MM.1S (cell line): ENCODE results near the gene TNRC18.
"Not testable (repeated sequence)": the region's sequence is repeated elsewhere in the genome, so short reads cannot be mapped to it uniquely, and the experiment has no call there.

Experiments used
- DNase-seq: peaks from one replicate; pipeline ENCODE4 v3.0.0-alpha.2; 2015
- H2AFZ ChIP-seq: fragments of 300-600 bp; sonication (generic); 2 replicates; pipeline ENCODE4 v1.6.0; 2016; ENCODE audit warnings: antibody characterized with exemption, low read length
- H3F3A ChIP-seq: fragments of 300-600 bp; sonication (generic); 2 replicates; pipeline ENCODE4 v1.6.1; 2016; ENCODE audit warnings: mild to moderate bottlenecking, antibody characterized with exemption, low read length, moderate library complexity, mixed read lengths; ENCODE audit not compliant: insufficient read depth
- H3K27ac ChIP-seq: fragments of 300-600 bp; sonication (generic); 2 replicates; pipeline ENCODE4 v1.5.1; 2016; ENCODE audit warnings: mild to moderate bottlenecking, low read length
- H3K27me3 ChIP-seq: fragments of 300-600 bp; sonication (generic); replicated peaks from 2 replicates; pipeline ENCODE4 v1.6.0; 2016; ENCODE audit warnings: low read length; ENCODE audit not compliant: insufficient read depth
- H3K36me3 ChIP-seq: fragments of 300-600 bp; sonication (generic); replicated peaks from 2 replicates; pipeline ENCODE4 v1.6.1; 2016; ENCODE audit warnings: mild to moderate bottlenecking, low read length, mixed read lengths; ENCODE audit not compliant: insufficient read depth
- H3K4me1 ChIP-seq: fragments of 300-600 bp; sonication (generic); 2 replicates; pipeline ENCODE4 v1.6.1; 2016; ENCODE audit warnings: low read length, mixed read lengths
- H3K4me2 ChIP-seq: fragments of 300-600 bp; sonication (generic); 2 replicates; pipeline ENCODE4 v1.6.0; 2016; ENCODE audit warnings: low read depth, low read length
- H3K4me3 ChIP-seq: fragments of 300-600 bp; sonication (generic); 2 replicates; pipeline ENCODE4 v1.5.1; 2016; ENCODE audit warnings: low read length, mixed read lengths
- H3K79me2 ChIP-seq: fragments of 300-600 bp; sonication (generic); 2 replicates; pipeline ENCODE4 v1.6.1; 2016; ENCODE audit warnings: mixed run types, low read length, mixed read lengths
- H3K9ac ChIP-seq: fragments of 300-600 bp; sonication (generic); 2 replicates; pipeline ENCODE4 v1.6.1; 2016; ENCODE audit warnings: low read length, mixed read lengths
- H3K9me2 ChIP-seq: fragments of 300-600 bp; sonication (generic); replicated peaks from 2 replicates; pipeline ENCODE4 v1.6.1; 2016; ENCODE audit warnings: mild to moderate bottlenecking, low read length, mixed read lengths; ENCODE audit not compliant: insufficient read depth
- H3K9me3 ChIP-seq: fragments of 300-600 bp; sonication (generic); replicated peaks from 2 replicates; pipeline ENCODE4 v1.6.1; 2016; ENCODE audit warnings: mild to moderate bottlenecking, low read length, mixed read lengths; ENCODE audit not compliant: insufficient read depth
- H4K20me1 ChIP-seq: fragments of 300-600 bp; sonication (generic); 2 replicates; pipeline ENCODE4 v1.6.1; 2016; ENCODE audit warnings: mild to moderate bottlenecking, low read length, moderate library complexity, mixed read lengths; ENCODE audit not compliant: insufficient read depth
- EZH2 ChIP-seq: fragments of 300-600 bp; sonication (generic); optimal IDR thresholded peaks from 2 replicates; pipeline ENCODE3; 2017; ENCODE audit warnings: low read depth, mild to moderate bottlenecking, antibody characterized with exemption, low read length, mixed read lengths
- EZH2phosphoT487 ChIP-seq: fragments of 300-600 bp; sonication (generic); IDR thresholded peaks from 2 replicates; pipeline ENCODE4 v1.6.1; 2018; ENCODE audit warnings: antibody characterized with exemption, low read length
- TF ChIP-seq, protein P1 (sequence below): fragments of 300-600 bp; sonication (generic); IDR thresholded peaks from 2 replicates; pipeline ENCODE4 v1.5.1; 2016; ENCODE audit warnings: antibody characterized with exemption, low read length, mixed read lengths

The TNRC18 gene

DNA sequence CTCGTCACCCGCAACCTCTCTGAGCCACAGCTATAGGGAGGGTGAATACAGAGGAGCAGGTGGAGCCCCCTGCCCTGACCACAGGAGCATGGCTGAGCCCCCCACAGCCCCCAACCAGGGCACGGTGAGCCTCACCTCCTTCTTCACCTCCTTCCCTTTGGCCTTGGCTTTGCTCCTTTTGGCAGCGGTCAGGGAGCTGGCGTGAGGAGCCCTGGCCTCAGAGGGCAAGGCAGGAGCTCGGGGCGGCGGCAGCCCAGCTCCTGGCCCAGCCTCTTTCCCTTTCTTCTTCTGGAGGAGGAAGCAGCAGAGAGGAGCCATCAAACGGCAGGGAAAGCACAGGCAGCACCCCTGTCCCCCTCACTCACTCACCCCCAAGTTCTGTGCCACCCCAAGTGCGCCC is 98.7 kb downstream of the TNRC18 start:
- no peak overlapping the region for H3K4me3 ChIP-seq
- no peaks in the 10 kb centered on the region for H3K9me3 ChIP-seq
- H3K9ac ChIP-seq = no peak overlapping the region
- H3K79me2 ChIP-seq = no peaks in the 10 kb centered on the region
- DNase-seq = no peak
- H3F3A ChIP-seq = no peaks in the 10 kb centered on the region
- H3K4me2 ChIP-seq = no peak overlapping the region
- no peaks in the 10 kb centered on the region for H3K9me2 ChIP-seq
- no peaks in the 10 kb centered on the region; the same call in 1 of the 2 replicates for H3K36me3 ChIP-seq
- TF ChIP-seq EZH2 (no peak), EZH2phosphoT487 (no peak)
- TF ChIP-seq, protein P1, sequence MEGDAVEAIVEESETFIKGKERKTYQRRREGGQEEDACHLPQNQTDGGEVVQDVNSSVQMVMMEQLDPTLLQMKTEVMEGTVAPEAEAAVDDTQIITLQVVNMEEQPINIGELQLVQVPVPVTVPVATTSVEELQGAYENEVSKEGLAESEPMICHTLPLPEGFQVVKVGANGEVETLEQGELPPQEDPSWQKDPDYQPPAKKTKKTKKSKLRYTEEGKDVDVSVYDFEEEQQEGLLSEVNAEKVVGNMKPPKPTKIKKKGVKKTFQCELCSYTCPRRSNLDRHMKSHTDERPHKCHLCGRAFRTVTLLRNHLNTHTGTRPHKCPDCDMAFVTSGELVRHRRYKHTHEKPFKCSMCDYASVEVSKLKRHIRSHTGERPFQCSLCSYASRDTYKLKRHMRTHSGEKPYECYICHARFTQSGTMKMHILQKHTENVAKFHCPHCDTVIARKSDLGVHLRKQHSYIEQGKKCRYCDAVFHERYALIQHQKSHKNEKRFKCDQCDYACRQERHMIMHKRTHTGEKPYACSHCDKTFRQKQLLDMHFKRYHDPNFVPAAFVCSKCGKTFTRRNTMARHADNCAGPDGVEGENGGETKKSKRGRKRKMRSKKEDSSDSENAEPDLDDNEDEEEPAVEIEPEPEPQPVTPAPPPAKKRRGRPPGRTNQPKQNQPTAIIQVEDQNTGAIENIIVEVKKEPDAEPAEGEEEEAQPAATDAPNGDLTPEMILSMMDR = no peak
- H3K4me1 ChIP-seq = no peaks in the 10 kb centered on the region
- H2AFZ ChIP-seq = no peak overlapping the region
- H3K27me3 ChIP-seq = no peaks in the 10 kb centered on the region
- no peak overlapping the region for H3K27ac ChIP-seq
- H4K20me1 ChIP-seq = no peaks in the 10 kb centered on the region; the same call in 1 of the 2 replicates

DNA sequence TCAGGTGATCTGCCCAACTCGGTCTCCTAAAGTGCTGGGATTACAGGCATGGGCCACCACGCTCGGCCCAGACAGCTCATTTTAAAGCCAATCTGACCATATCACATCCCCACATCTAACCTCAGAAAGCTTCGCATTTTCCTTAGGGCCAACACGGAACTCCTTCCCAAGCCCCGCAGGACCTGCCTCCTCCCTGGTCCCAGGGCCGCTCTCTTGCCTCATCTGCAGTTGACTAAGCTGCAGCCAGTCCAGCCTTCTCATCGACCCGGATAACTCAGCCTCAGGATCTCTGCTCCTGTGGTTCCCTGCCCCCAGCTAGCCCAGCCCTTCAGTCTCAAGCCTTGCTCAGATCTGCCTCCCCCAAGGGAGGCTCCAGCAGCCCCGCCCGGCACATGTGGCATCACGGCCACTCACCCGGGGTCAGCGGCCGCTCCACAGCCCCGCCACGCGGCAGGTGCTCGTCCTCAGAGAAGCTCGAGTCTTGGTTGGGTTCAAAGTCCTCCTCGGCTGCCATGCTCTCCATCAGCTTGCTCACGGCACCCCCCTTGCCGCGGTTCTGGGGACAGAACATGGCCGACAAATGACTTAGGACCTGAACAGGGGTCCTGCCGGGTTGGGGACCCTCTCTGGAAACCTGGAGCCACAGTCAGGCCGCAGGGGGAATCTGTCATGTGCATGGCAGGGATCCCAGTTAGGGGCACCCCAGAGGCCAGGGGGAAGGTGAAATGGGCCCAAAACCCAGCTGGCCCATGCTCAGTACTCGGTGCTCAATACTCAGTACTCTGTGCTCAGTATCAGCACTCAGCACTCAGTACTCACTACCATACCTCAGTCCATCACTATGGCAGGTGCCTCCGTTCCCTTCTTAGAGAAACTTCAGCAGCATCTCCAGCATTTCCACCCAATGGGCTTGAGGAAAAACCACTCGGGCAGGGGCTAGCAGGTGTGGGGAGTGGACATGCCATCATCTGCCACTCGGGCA is 99.5 kb downstream of the TNRC18 start:
- not testable (repeated sequence) for H3K9me2 ChIP-seq, H3K4me1 ChIP-seq, H4K20me1 ChIP-seq, H3K4me3 ChIP-seq, H3K79me2 ChIP-seq, H3K27me3 ChIP-seq, H3K9ac ChIP-seq, H3K4me2 ChIP-seq, H3K36me3 ChIP-seq, H2AFZ ChIP-seq, H3F3A ChIP-seq, DNase-seq, H3K9me3 ChIP-seq, H3K27ac ChIP-seq

DNA sequence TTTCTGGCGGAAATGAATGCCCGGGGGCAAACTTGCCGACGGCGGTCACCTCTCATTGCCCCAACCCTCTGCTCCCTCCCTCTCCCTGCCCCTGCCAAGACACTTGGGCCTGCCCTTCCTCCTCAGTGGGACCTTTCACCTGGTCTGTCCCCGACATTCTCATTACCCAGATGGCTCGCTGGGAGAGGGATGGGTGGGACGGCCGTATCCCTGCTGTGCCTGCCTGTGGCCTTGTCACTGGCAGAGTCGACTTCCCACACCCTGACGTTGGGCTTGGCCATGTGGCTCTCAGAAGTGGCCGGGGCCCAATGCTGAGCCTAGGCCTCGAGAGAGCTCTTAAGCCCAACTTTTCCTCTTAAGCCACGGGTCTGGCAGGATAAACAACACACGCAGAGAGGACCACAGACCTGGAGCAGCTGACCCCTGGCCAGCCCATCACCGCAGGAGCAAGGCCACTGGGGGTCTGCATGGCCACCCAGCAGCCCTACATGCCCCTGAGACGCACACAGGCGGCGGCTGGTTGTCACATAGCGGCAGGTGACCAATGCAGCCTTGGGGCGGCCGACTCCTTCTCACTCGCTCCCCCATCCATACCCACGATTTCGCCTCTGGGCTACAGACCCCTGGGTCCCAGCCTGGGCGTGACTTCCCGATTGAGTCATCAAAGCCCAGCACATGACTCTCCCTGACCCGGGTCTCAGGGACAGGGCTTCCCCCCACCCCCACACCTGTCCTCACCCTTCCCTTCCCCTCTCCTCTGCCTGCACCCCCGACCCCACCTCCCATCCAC is 100.8 kb downstream of the TNRC18 start:
- no peaks in the 10 kb centered on the region for H3K9me2 ChIP-seq
- H3K27me3 ChIP-seq = no peaks in the 10 kb centered on the region
- H4K20me1 ChIP-seq = no peaks in the 10 kb centered on the region
- no peaks in the 10 kb centered on the region for H3K4me1 ChIP-seq
- no peaks in the 10 kb centered on the region for H3F3A ChIP-seq
- H3K4me3 ChIP-seq = no peak overlapping the region
- H2AFZ ChIP-seq = no peak overlapping the region
- no peak overlapping the region for H3K27ac ChIP-seq
- no peaks in the 10 kb centered on the region; the same call in 1 of the 2 replicates for H3K36me3 ChIP-seq
- no peak overlapping the region for H3K9ac ChIP-seq
- no peaks in the 10 kb centered on the region for H3K79me2 ChIP-seq
- no peak overlapping the region for H3K4me2 ChIP-seq
- TF ChIP-seq, protein P1 = no peak
- TF ChIP-seq EZH2phosphoT487 = no peak
- no peak for TF ChIP-seq EZH2
- DNase-seq = no peak
- no peaks in the 10 kb centered on the region for H3K9me3 ChIP-seq
